GM19468 (cell line): ENCODE results near the gene ZNF318.
"Not testable (repeated sequence)": the region's sequence is repeated elsewhere in the genome, so short reads cannot be mapped to it uniquely, and the experiment has no call there.

Experiments used
- ATAC-seq: cut with Tn5 transposase; IDR thresholded peaks from one replicate; pipeline ENCODE4 v1.9.1; 2021; ENCODE audit warnings: mild to moderate bottlenecking, moderate library complexity, moderate number of reproducible peaks; ENCODE audit not compliant: unreplicated experiment; ENCODE audit errors: extremely low read depth

The ZNF318 gene

GRCh38 chr6:43390753-43391439, 21.4 kb upstream of the ZNF318 start:
- ATAC-seq, result not testable (repeated sequence)

GRCh38 chr6:43389730-43390295, 20.4 kb upstream of the ZNF318 start:
- no peak for ATAC-seq

GRCh38 chr6:43386492-43386891, 17.0 kb upstream of the ZNF318 start:
- no peak for ATAC-seq

- no peak for ATAC-seq
These were observed 13.7 kb upstream of the ZNF318 start for GRCh38 chr6:43383021-43383667.

- not testable (repeated sequence) for ATAC-seq
These were observed 11.4 kb upstream of the ZNF318 start for GRCh38 chr6:43380858-43381257.

GRCh38 chr6:43378631-43379030, 9.2 kb upstream of the ZNF318 start:
- ATAC-seq, result no peak

- ATAC-seq, result no peak
These were observed 8.3 kb upstream of the ZNF318 start for GRCh38 chr6:43377710-43378229.

- peak; percentile 28 for ATAC-seq
These were observed 7.1 kb upstream of the ZNF318 start for GRCh38 chr6:43376551-43376981.

- no peak for ATAC-seq
These were observed 6.2 kb upstream of the ZNF318 start for GRCh38 chr6:43375693-43376092.

- no peak for ATAC-seq
These were observed 3.9 kb upstream of the ZNF318 start for GRCh38 chr6:43373252-43373875.

- not testable (repeated sequence) for ATAC-seq
These were observed 645 bp upstream of the ZNF318 start for GRCh38 chr6:43370003-43370580.

GRCh38 chr6:43368259-43369160, 937 bp downstream of the ZNF318 start:
- no peak for ATAC-seq

GRCh38 chr6:43367245-43367984, 2.0 kb downstream of the ZNF318 start:
- no peak for ATAC-seq

GRCh38 chr6:43361269-43361668, 8.2 kb downstream of the ZNF318 start:
- no peak for ATAC-seq

GRCh38 chr6:43359831-43360230, 9.6 kb downstream of the ZNF318 start:
- no peak for ATAC-seq

GRCh38 chr6:43359381-43359780, 10.1 kb downstream of the ZNF318 start:
- no peak for ATAC-seq

GRCh38 chr6:43355862-43356590, 13.4 kb downstream of the ZNF318 start:
- ATAC-seq, result no peak

GRCh38 chr6:43351951-43352350, 17.5 kb downstream of the ZNF318 start:
- not testable (repeated sequence) for ATAC-seq
